ENCODE data around the gene KCNK15. TPM values are rescaled to one million over a fixed set of nuclear protein-coding genes. Genes with fewer than 3 reads are reported as not detected.

KCNK15 gene
- total RNA-seq, 6 experiments from 2014 or later: 0.07 to 0.43 (median 0.19) TPM; not detected in 2

DNA sequence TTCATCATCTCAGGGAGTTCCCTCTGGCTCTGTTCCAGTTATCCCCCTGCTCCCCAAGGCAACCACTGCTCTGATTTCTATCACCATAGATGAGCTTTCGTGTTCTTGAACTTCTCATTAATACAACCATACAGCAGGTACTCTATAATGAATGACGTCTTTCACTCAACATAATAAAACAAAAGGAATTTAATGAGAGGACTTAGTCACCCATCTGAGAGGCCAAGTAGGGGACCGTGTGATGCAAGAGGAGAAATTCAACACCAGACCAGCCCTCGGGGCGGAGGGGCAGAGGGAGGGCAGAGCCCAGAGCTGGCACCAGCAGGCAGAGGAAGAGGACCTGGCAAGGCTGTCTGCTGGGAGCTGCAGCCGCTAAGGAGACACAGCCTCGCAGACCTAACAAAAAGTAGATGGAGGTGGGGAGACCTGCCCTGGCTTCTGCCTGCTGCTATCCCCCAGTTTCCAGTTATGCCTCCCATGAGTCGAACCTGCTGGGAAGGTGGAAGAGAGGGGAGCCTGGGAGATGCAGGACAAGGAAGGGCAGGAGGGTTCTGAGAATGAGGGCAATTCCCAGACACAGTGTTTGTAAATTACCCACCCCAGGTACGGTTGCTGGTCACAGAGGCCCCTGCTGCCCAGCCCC, 16.7 kb upstream of the KCNK15 start:
- Histone ChIP-seq H3K36me3 (no peaks in the 10 kb centered on the region), H3K9me3 (no peaks in the 10 kb centered on the region), H3K27ac (no peak overlapping the region), H3K4me1 (no peaks in the 10 kb centered on the region), H3K4me3 (no peak overlapping the region), H3K27me3 (no peaks in the 10 kb centered on the region)
- DNase-seq (peak in 2 of 3 donors; percentile 59 to 65), ATAC-seq (peak; percentile 62 to 85 (median 77))
- WGBS (ENCODE audit: insufficient coverage, low coverage, low lambda C conversion rate, missing lambda C conversion rate): 24% methylated on average over 8 of the region's 9 CpGs
- intact Hi-C loops (cut with DNase I): no loop called here
- no peak for TF ChIP-seq POLR2A (IDR thresholded peaks at IDR 0.05)
- TF ChIP-seq, protein P1, sequence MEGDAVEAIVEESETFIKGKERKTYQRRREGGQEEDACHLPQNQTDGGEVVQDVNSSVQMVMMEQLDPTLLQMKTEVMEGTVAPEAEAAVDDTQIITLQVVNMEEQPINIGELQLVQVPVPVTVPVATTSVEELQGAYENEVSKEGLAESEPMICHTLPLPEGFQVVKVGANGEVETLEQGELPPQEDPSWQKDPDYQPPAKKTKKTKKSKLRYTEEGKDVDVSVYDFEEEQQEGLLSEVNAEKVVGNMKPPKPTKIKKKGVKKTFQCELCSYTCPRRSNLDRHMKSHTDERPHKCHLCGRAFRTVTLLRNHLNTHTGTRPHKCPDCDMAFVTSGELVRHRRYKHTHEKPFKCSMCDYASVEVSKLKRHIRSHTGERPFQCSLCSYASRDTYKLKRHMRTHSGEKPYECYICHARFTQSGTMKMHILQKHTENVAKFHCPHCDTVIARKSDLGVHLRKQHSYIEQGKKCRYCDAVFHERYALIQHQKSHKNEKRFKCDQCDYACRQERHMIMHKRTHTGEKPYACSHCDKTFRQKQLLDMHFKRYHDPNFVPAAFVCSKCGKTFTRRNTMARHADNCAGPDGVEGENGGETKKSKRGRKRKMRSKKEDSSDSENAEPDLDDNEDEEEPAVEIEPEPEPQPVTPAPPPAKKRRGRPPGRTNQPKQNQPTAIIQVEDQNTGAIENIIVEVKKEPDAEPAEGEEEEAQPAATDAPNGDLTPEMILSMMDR (IDR thresholded peaks at IDR 0.05): no peak

DNA sequence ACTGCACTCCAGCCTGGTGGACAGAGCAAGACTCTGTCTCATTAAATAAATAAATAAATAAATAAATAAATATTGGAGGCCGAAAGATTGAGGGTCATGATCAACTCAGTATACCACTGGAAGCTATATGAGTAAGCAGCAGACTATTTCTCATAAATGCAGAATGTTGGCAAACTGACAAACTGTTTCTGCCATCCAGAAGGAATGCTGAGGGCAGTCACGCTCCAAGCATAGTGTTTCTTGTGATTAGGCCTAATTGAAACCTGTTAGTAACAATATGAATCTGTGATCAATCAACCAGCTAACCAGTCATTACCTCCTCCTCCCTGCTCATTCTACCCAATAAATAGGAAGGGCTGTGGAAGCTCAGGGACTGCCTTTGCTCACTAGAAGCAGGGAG, 15.2 kb upstream of the KCNK15 start:
- WGBS (ENCODE audit: insufficient coverage, low coverage, low lambda C conversion rate, missing lambda C conversion rate): 92% methylated on average over 2 of the region's 2 CpGs
- ATAC-seq (no peak), DNase-seq (no peak)
- H3K4me1 ChIP-seq: no peaks in the 10 kb centered on the region
- H3K9me3 ChIP-seq: no peaks in the 10 kb centered on the region
- no peaks in the 10 kb centered on the region for H3K27me3 ChIP-seq
- TF ChIP-seq, protein P1 (IDR thresholded peaks at IDR 0.05): no peak
- TF ChIP-seq POLR2A (IDR thresholded peaks at IDR 0.05): no peak
- H3K36me3 ChIP-seq: no peaks in the 10 kb centered on the region
- intact Hi-C loops (cut with DNase I): loop anchor here in 1 of 2 donors (5.0 kb wide), 1 partner anchor 48 kb away; no protein-coding TSS in a partner anchor
- no peak overlapping the region for H3K27ac ChIP-seq
- no peak overlapping the region for H3K4me3 ChIP-seq

DNA sequence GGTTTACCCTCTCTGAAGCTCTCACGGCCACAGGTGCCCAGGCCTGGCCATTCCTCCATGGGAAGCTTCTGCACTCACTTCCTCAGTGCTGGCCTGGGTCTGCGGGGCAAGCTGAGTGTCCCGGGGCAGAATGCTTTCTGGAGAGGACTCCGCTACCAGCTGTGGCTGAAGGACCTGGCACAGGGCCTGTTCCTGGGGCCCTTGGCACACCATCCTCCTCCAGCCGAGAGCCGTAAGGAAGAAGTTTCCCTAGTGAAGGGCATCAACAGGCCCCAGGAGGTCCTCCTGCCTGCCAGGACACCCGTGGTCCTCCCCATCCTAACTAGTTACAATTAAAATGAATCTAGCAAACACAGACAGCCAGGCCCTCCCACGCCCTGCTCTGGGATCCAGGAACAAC, 14.0 kb upstream of the KCNK15 start:
- no peak overlapping the region for H3K27ac ChIP-seq

DNA sequence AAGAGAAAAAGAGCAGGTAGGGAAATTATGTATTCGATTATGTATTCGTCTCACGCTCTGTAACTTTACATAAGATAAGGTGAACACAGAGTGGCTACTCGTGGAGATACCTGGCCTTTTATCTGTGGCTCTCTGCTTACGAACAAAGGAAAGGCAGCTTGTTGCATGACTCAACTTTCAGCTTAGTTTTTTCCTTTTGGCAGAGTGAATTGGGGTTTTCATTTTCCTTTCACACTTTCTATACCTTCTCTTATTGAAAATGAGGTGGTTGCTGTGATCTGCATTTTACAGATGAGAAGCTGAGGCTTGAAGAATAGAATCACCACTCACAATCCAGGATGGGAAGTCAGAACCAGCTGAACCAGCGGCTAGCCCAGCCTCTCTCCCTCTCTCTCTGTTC, 13.3 kb upstream of the KCNK15 start:
- Histone ChIP-seq H3K36me3 (no peaks in the 10 kb centered on the region), H3K4me1 (peaks cover 0 to 4% (median 0%) of the 10 kb centered on the region in 4 donors), H3K27me3 (no peaks in the 10 kb centered on the region), H3K9me3 (no peaks in the 10 kb centered on the region), H3K4me3 (no peak overlapping the region), H3K27ac (no peak overlapping the region)
- TF ChIP-seq, protein P1 (IDR thresholded peaks at IDR 0.05): no peak
- no peak for TF ChIP-seq POLR2A (IDR thresholded peaks at IDR 0.05)
- no peak for DNase-seq
- no peak for ATAC-seq
- intact Hi-C loops (cut with DNase I): loop anchor here in 1 of 2 donors (5.0 kb wide), 1 partner anchor 50 kb away; no protein-coding TSS in a partner anchor
- WGBS (ENCODE audit: insufficient coverage, low coverage, low lambda C conversion rate, missing lambda C conversion rate): 57% methylated on average over 5 of the region's 6 CpGs

More for the DNA sequence above, 14.0 kb upstream of the KCNK15 start:
- Histone ChIP-seq H3K36me3 (no peaks in the 10 kb centered on the region), H3K4me1 (peaks cover 0 to 4% (median 0%) of the 10 kb centered on the region in 4 donors), H3K27me3 (no peaks in the 10 kb centered on the region), H3K4me3 (no peak overlapping the region), H3K9me3 (no peaks in the 10 kb centered on the region)
- WGBS (ENCODE audit: insufficient coverage, low coverage, low lambda C conversion rate, missing lambda C conversion rate): 67% methylated on average over 1 of the region's 8 CpGs
- no peak for ATAC-seq
- DNase-seq: no peak
- intact Hi-C loops (cut with DNase I): loop anchor here in 1 of 2 donors (5.0 kb wide), 1 partner anchor 49 kb away; no protein-coding TSS in a partner anchor
- TF ChIP-seq, protein P1 (IDR thresholded peaks at IDR 0.05): no peak
- TF ChIP-seq POLR2A (IDR thresholded peaks at IDR 0.05): no peak
